ENCODE results near the gene INPP5A.

The INPP5A gene

GRCh38 chr10:132493756-132494290 is 43.8 kb upstream of the INPP5A start:
- no peak for TF ChIP-seq MAX (IDR thresholded peaks at IDR 0.05)
- no peak for TF ChIP-seq CREB1 (IDR thresholded peaks at IDR 0.05; ENCODE audit: low read depth)
- no peak for TF ChIP-seq YY1 (IDR thresholded peaks at IDR 0.05; ENCODE audit: low read depth)
- TF ChIP-seq TAF1 (IDR thresholded peaks at IDR 0.05; ENCODE audit: low read depth): no peak
- TF ChIP-seq NFIC (IDR thresholded peaks at IDR 0.05): no peak
- TF ChIP-seq EP300 (IDR thresholded peaks at IDR 0.05; ENCODE audit: borderline replicate concordance): no peak
- no peak for TF ChIP-seq RAD21 (IDR thresholded peaks at IDR 0.05; ENCODE audit: low read depth)
- no peak for TF ChIP-seq TCF12 (IDR thresholded peaks at IDR 0.05; ENCODE audit: low read depth)
- no peak for TF ChIP-seq EGR1 (IDR thresholded peaks at IDR 0.05)
- no peak for TF ChIP-seq USF1 (IDR thresholded peaks at IDR 0.05)
- no peak for TF ChIP-seq FOXM1 (IDR thresholded peaks at IDR 0.05; ENCODE audit: borderline replicate concordance, low read depth)
- no peak for TF ChIP-seq TEAD4 (IDR thresholded peaks at IDR 0.05)

- TF ChIP-seq TCF12 (IDR thresholded peaks at IDR 0.05; ENCODE audit: low read depth): no peak
- no peak for TF ChIP-seq REST (IDR thresholded peaks at IDR 0.05; ENCODE audit: low read depth)
- TF ChIP-seq TEAD4 (IDR thresholded peaks at IDR 0.05): no peak
- TF ChIP-seq MAX (IDR thresholded peaks at IDR 0.05): no peak
- TF ChIP-seq CREB1 (IDR thresholded peaks at IDR 0.05; ENCODE audit: low read depth): no peak
Observed at GRCh38 chr10:132494866-132495630, 42.5 kb upstream of the INPP5A start.

- TF ChIP-seq MAX (IDR thresholded peaks at IDR 0.05): no peak
- TF ChIP-seq EP300 (IDR thresholded peaks at IDR 0.05; ENCODE audit: borderline replicate concordance): no peak
- no peak for TF ChIP-seq EGR1 (IDR thresholded peaks at IDR 0.05)
- TF ChIP-seq TEAD4 (IDR thresholded peaks at IDR 0.05): no peak
- TF ChIP-seq REST (IDR thresholded peaks at IDR 0.05; ENCODE audit: low read depth): no peak
- no peak for TF ChIP-seq RAD21 (IDR thresholded peaks at IDR 0.05; ENCODE audit: low read depth)
- TF ChIP-seq FOXM1 (IDR thresholded peaks at IDR 0.05; ENCODE audit: borderline replicate concordance, low read depth): no peak
- no peak for TF ChIP-seq TAF1 (IDR thresholded peaks at IDR 0.05; ENCODE audit: low read depth)
- TF ChIP-seq ZBTB7A (IDR thresholded peaks at IDR 0.05; ENCODE audit: low read depth): no peak
- no peak for TF ChIP-seq USF1 (IDR thresholded peaks at IDR 0.05)
- TF ChIP-seq TCF12 (IDR thresholded peaks at IDR 0.05; ENCODE audit: low read depth): no peak
- no peak for TF ChIP-seq YY1 (IDR thresholded peaks at IDR 0.05; ENCODE audit: low read depth)
- no peak for TF ChIP-seq CREB1 (IDR thresholded peaks at IDR 0.05; ENCODE audit: low read depth)
- no peak for TF ChIP-seq CEBPB (IDR thresholded peaks at IDR 0.05)
- no peak for TF ChIP-seq NFIC (IDR thresholded peaks at IDR 0.05)
Observed at GRCh38 chr10:132496360-132497062, 41.1 kb upstream of the INPP5A start.

- no peak for TF ChIP-seq TCF12 (IDR thresholded peaks at IDR 0.05; ENCODE audit: low read depth)
- TF ChIP-seq TEAD4 (IDR thresholded peaks at IDR 0.05): no peak
- TF ChIP-seq NFIC (IDR thresholded peaks at IDR 0.05): no peak
- TF ChIP-seq FOXM1 (IDR thresholded peaks at IDR 0.05; ENCODE audit: borderline replicate concordance, low read depth): no peak
- no peak for TF ChIP-seq ZBTB7A (IDR thresholded peaks at IDR 0.05; ENCODE audit: low read depth)
- no peak for TF ChIP-seq EP300 (IDR thresholded peaks at IDR 0.05; ENCODE audit: borderline replicate concordance)
- TF ChIP-seq USF1 (IDR thresholded peaks at IDR 0.05): no peak
- TF ChIP-seq MAX (IDR thresholded peaks at IDR 0.05): no peak
- TF ChIP-seq RAD21 (IDR thresholded peaks at IDR 0.05; ENCODE audit: low read depth): no peak
- no peak for TF ChIP-seq CREB1 (IDR thresholded peaks at IDR 0.05; ENCODE audit: low read depth)
- TF ChIP-seq YY1 (IDR thresholded peaks at IDR 0.05; ENCODE audit: low read depth): no peak
- TF ChIP-seq REST (IDR thresholded peaks at IDR 0.05; ENCODE audit: low read depth): no peak
- TF ChIP-seq EGR1 (IDR thresholded peaks at IDR 0.05): no peak
- no peak for TF ChIP-seq TAF1 (IDR thresholded peaks at IDR 0.05; ENCODE audit: low read depth)
- TF ChIP-seq CEBPB (IDR thresholded peaks at IDR 0.05): no peak
Observed at GRCh38 chr10:132497063-132497680, 40.4 kb upstream of the INPP5A start.
